Neural progenitor cell (in vitro differentiated cells): ENCODE results near the gene MRPS16. TPM values are rescaled to one million over a fixed set of nuclear protein-coding genes. Genes with fewer than 3 reads are reported as not detected.

Source experiments
- DNase-seq: peaks from one replicate; pipeline ENCODE4 v3.0.0-alpha.2; 2016; ENCODE audit warnings: low spot score
- H2AFZ ChIP-seq: fragments of 200-600 bp; sonication (generic); replicated peaks from 2 replicates; pipeline ENCODE4 v1.6.1; 2016; ENCODE audit warnings: antibody characterized with exemption
- H3F3A ChIP-seq: fragments of 200-600 bp; sonication (generic); 2 replicates; pipeline ENCODE4 v1.6.1; 2016; ENCODE audit warnings: antibody characterized with exemption, low read depth
- H3K27ac ChIP-seq: fragments of 200-600 bp; sonication (generic); 2 replicates; pipeline ENCODE4 v1.5.1; 2016; ENCODE audit warnings: mild to moderate bottlenecking
- H3K27me3 ChIP-seq: fragments of 200-600 bp; sonication (generic); 2 replicates; pipeline ENCODE4 v1.6.1; 2016; ENCODE audit warnings: mild to moderate bottlenecking, moderate library complexity
- H3K36me3 ChIP-seq: fragments of 200-600 bp; sonication (generic); 2 replicates; pipeline ENCODE4 v1.5.1; 2016
- H3K4me1 ChIP-seq: fragments of 200-600 bp; sonication (generic); 2 replicates; pipeline ENCODE4 v1.6.1; 2016; ENCODE audit warnings: mixed run types
- H3K4me2 ChIP-seq: fragments of 200-600 bp; sonication (generic); 2 replicates; pipeline ENCODE4 v1.6.1; 2016
- H3K4me3 ChIP-seq: fragments of 200-600 bp; sonication (generic); 2 replicates; pipeline ENCODE4 v1.5.1; 2016
- H3K79me2 ChIP-seq: fragments of 200-600 bp; sonication (generic); 2 replicates; pipeline ENCODE4 v1.6.1; 2016; ENCODE audit warnings: low read depth
- H3K9ac ChIP-seq: fragments of 200-600 bp; sonication (generic); 2 replicates; pipeline ENCODE4 v1.6.1; 2016
- H3K9me3 ChIP-seq: fragments of 200-600 bp; sonication (generic); 2 replicates; pipeline ENCODE4 v1.5.1; 2016; ENCODE audit warnings: low read depth
- H4K20me1 ChIP-seq: fragments of 200-600 bp; sonication (generic); 2 replicates; pipeline ENCODE4 v1.6.1; 2016; ENCODE audit warnings: low read depth
- H3K27ac Mint-ChIP-seq: 3 replicates; pipeline ENCODE4 v1.8.0; 2021; ENCODE audit warnings: mixed read lengths
- H3K27me3 Mint-ChIP-seq: 2 replicates; pipeline ENCODE4 v1.8.0; 2022; ENCODE audit warnings: low read depth, mild to moderate bottlenecking, inconsistent platforms, moderate library complexity, mixed read lengths; ENCODE audit not compliant: insufficient read depth
- H3K36me3 Mint-ChIP-seq: 3 replicates; pipeline ENCODE4 v1.8.0; 2021; ENCODE audit warnings: mixed read lengths
- H3K4me1 Mint-ChIP-seq: 3 replicates; pipeline ENCODE4 v1.8.0; 2021; ENCODE audit warnings: mixed read lengths
- H3K4me3 Mint-ChIP-seq: 3 replicates; pipeline ENCODE4 v1.8.0; 2021; ENCODE audit warnings: mild to moderate bottlenecking, moderate library complexity, mixed read lengths
- H3K9me3 Mint-ChIP-seq: 3 replicates; pipeline ENCODE4 v1.8.0; 2020; ENCODE audit warnings: mixed read lengths
- CTCF ChIP-seq: fragments of 200-600 bp; sonication (generic); IDR thresholded peaks from 2 replicates; pipeline ENCODE4 v1.5.1; 2017; ENCODE audit warnings: antibody characterized with exemption, mild to moderate bottlenecking
- EZH2 ChIP-seq: fragments of 200-600 bp; sonication (generic); IDR thresholded peaks from 2 replicates; pipeline ENCODE4 v1.6.1; 2017; ENCODE audit warnings: antibody characterized with exemption, mild to moderate bottlenecking, moderate library complexity
- EZH2phosphoT487 ChIP-seq: fragments of 200-600 bp; sonication (generic); IDR thresholded peaks from 2 replicates; pipeline ENCODE4 v1.6.1; 2017; ENCODE audit warnings: antibody characterized with exemption
- total RNA-seq: library from RNA; depleted of rRNA; stranded (reverse); fragments of >200 nt; gene quantifications from 2 replicates; pipeline ENCODE4 v1.2.3, GENCODE V29; 2015; ENCODE audit warnings: low replicate concordance

MRPS16 gene
- total RNA-seq, 1 donor from 2014 or later: 82.3 TPM

- peaks cover 5% of the 10 kb centered on the region for H3K27me3 Mint-ChIP-seq
- Histone ChIP-seq H3K9me3 (no peaks in the 10 kb centered on the region), H3K36me3 (no peaks in the 10 kb centered on the region), H4K20me1 (peaks cover 4% of the 10 kb centered on the region), H3K4me3 (no peak overlapping the region), H3F3A (no peaks in the 10 kb centered on the region), H3K4me1 (no peaks in the 10 kb centered on the region), H2AFZ (no peak overlapping the region), H3K79me2 (no peaks in the 10 kb centered on the region), H3K4me2 (no peak overlapping the region), H3K9ac (no peak overlapping the region), H3K27me3 (no peaks in the 10 kb centered on the region), H3K27ac (no peak overlapping the region)
- no peaks in the 10 kb centered on the region for H3K4me1 Mint-ChIP-seq
- H3K27ac Mint-ChIP-seq: no peak overlapping the region
- no peak overlapping the region for H3K4me3 Mint-ChIP-seq
- no peaks in the 10 kb centered on the region for H3K9me3 Mint-ChIP-seq
- H3K36me3 Mint-ChIP-seq: peaks cover 22% of the 10 kb centered on the region
- TF ChIP-seq EZH2: no peak
- no peak for TF ChIP-seq CTCF
- TF ChIP-seq EZH2phosphoT487: no peak
- DNase-seq: no peak
Observed at GRCh38 chr10:73211106-73211811, 41.2 kb downstream of the MRPS16 start.

- H3K36me3 ChIP-seq: no peaks in the 10 kb centered on the region
- no peak overlapping the region for H3K9ac ChIP-seq
- Mint-ChIP-seq H3K27me3 (peaks cover 5% of the 10 kb centered on the region), H3K36me3 (peaks cover 23% of the 10 kb centered on the region), H3K4me1 (no peaks in the 10 kb centered on the region), H3K4me3 (no peak overlapping the region), H3K27ac (no peak overlapping the region), H3K9me3 (peaks cover 5% of the 10 kb centered on the region)
- DNase-seq: no peak
- H3K27me3 ChIP-seq: no peaks in the 10 kb centered on the region
- H3K9me3 ChIP-seq: no peaks in the 10 kb centered on the region
- no peaks in the 10 kb centered on the region for H3K79me2 ChIP-seq
- no peak overlapping the region for H3K27ac ChIP-seq
- no peak overlapping the region for H2AFZ ChIP-seq
- H3K4me3 ChIP-seq: no peak overlapping the region
- TF ChIP-seq EZH2phosphoT487 (no peak), CTCF (no peak)
- no peaks in the 10 kb centered on the region for H3F3A ChIP-seq
- H3K4me1 ChIP-seq: no peaks in the 10 kb centered on the region
- H3K4me2 ChIP-seq: no peak overlapping the region
- H4K20me1 ChIP-seq: peaks cover 4% of the 10 kb centered on the region
Observed at GRCh38 chr10:73210395-73211105, 41.9 kb downstream of the MRPS16 start.

GRCh38 chr10:73209705-73210104 is 42.7 kb downstream of the MRPS16 start:
- H3K4me1 Mint-ChIP-seq: no peaks in the 10 kb centered on the region
- H3K9me3 Mint-ChIP-seq: peaks cover 5% of the 10 kb centered on the region
- Histone ChIP-seq H3K9me3 (no peaks in the 10 kb centered on the region), H3K9ac (no peak overlapping the region), H3K4me2 (no peak overlapping the region), H3K27ac (no peak overlapping the region), H3K4me3 (no peak overlapping the region), H3K27me3 (no peaks in the 10 kb centered on the region), H2AFZ (no peak overlapping the region), H4K20me1 (peaks cover 4% of the 10 kb centered on the region), H3K4me1 (no peaks in the 10 kb centered on the region), H3K79me2 (no peaks in the 10 kb centered on the region), H3F3A (no peaks in the 10 kb centered on the region), H3K36me3 (no peaks in the 10 kb centered on the region)
- no peak overlapping the region for H3K27ac Mint-ChIP-seq
- TF ChIP-seq CTCF: no peak
- no peak for TF ChIP-seq EZH2
- no peak for TF ChIP-seq EZH2phosphoT487
- no peak overlapping the region for H3K4me3 Mint-ChIP-seq
- DNase-seq: no peak
- peaks cover 25% of the 10 kb centered on the region for H3K36me3 Mint-ChIP-seq
- peaks cover 5% of the 10 kb centered on the region for H3K27me3 Mint-ChIP-seq
